ENCODE measurements around the gene MCHR1. TPM values are rescaled to one million over a fixed set of nuclear protein-coding genes. Genes with fewer than 3 reads are reported as not detected.
A peak's percentile ranks its signal among the peaks of the same experiment; 100 is the strongest.
"Not testable (repeated sequence)": the region's sequence is repeated elsewhere in the genome, so short reads cannot be mapped to it uniquely, and the experiment has no call there.

The MCHR1 gene
- total RNA-seq, 1 donor from 2014 or later: 0.84 TPM

- H3K27me3 Mint-ChIP-seq (ENCODE audit: low read depth): peaks cover 48% of the 10 kb centered on the region
- TF ChIP-seq, protein P1, sequence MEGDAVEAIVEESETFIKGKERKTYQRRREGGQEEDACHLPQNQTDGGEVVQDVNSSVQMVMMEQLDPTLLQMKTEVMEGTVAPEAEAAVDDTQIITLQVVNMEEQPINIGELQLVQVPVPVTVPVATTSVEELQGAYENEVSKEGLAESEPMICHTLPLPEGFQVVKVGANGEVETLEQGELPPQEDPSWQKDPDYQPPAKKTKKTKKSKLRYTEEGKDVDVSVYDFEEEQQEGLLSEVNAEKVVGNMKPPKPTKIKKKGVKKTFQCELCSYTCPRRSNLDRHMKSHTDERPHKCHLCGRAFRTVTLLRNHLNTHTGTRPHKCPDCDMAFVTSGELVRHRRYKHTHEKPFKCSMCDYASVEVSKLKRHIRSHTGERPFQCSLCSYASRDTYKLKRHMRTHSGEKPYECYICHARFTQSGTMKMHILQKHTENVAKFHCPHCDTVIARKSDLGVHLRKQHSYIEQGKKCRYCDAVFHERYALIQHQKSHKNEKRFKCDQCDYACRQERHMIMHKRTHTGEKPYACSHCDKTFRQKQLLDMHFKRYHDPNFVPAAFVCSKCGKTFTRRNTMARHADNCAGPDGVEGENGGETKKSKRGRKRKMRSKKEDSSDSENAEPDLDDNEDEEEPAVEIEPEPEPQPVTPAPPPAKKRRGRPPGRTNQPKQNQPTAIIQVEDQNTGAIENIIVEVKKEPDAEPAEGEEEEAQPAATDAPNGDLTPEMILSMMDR (conservative IDR thresholded peaks at IDR 0.05): no peak
- no peaks in the 10 kb centered on the region for H3K36me3 Mint-ChIP-seq (ENCODE audit: low read depth)
- H3K9me3 Mint-ChIP-seq: no peaks in the 10 kb centered on the region
- H3K4me1 Mint-ChIP-seq: peaks cover 37% of the 10 kb centered on the region
- DNase-seq (ENCODE audit: low read depth, low spot score): no peak
- H3K4me3 Mint-ChIP-seq: no peak overlapping the region
- peak overlapping the region; percentile 43 for H3K27ac Mint-ChIP-seq (ENCODE audit: unreplicated experiment)
Observed at GRCh38 chr22:40718250-40719204, 39.2 kb downstream of the MCHR1 start.

GRCh38 chr22:40719599-40719998 lies 40.3 kb downstream of the MCHR1 start:
- Mint-ChIP-seq H3K4me3 (no peak overlapping the region), H3K27ac (ENCODE audit: unreplicated experiment) (no peak overlapping the region), H3K9me3 (no peaks in the 10 kb centered on the region), H3K27me3 (ENCODE audit: low read depth) (peaks cover 46% of the 10 kb centered on the region), H3K36me3 (ENCODE audit: low read depth) (no peaks in the 10 kb centered on the region), H3K4me1 (peaks cover 33% of the 10 kb centered on the region)
- TF ChIP-seq, protein P1 (conservative IDR thresholded peaks at IDR 0.05): no peak
- DNase-seq (ENCODE audit: low read depth, low spot score): no peak

DNA sequence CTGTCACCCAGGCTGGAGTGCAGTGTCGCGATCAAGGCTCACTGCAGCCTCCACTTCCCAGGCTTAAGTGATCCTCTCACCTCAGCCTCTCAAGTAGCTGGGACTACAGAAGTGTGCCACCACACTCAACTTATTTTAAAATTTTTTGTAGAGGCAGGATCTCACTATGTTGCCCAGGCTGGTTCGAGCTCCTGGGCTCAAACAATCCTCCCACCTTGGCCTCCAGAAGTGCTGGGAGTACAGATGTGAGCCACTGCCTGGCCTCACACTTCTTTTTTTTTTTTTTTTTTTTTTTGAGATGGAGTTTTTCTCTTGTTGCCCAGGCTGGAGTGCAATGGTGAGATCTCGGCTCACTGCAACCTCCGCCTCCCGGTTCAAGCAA lies 40.9 kb downstream of the MCHR1 start:
- not testable (repeated sequence) for H3K4me3 Mint-ChIP-seq; H3K27ac Mint-ChIP-seq (ENCODE audit: unreplicated experiment); H3K9me3 Mint-ChIP-seq; DNase-seq (ENCODE audit: low read depth, low spot score); H3K36me3 Mint-ChIP-seq (ENCODE audit: low read depth)
- Mint-ChIP-seq H3K27me3 (ENCODE audit: low read depth) (peaks cover 42% of the 10 kb centered on the region), H3K4me1 (peaks cover 28% of the 10 kb centered on the region)

GRCh38 chr22:40720538-40721256 lies 41.4 kb downstream of the MCHR1 start:
- H3K4me3 Mint-ChIP-seq: peak overlapping the region; percentile 15
- TF ChIP-seq, protein P1 (conservative IDR thresholded peaks at IDR 0.05): no peak
- no peaks in the 10 kb centered on the region for H3K36me3 Mint-ChIP-seq (ENCODE audit: low read depth)
- H3K27ac Mint-ChIP-seq (ENCODE audit: unreplicated experiment): peak overlapping the region; percentile 60
- H3K4me1 Mint-ChIP-seq: peaks cover 27% of the 10 kb centered on the region
- no peak for DNase-seq (ENCODE audit: low read depth, low spot score)
- H3K9me3 Mint-ChIP-seq: no peaks in the 10 kb centered on the region
- H3K27me3 Mint-ChIP-seq (ENCODE audit: low read depth): peaks cover 43% of the 10 kb centered on the region

GRCh38 chr22:40721266-40721665 lies 42.0 kb downstream of the MCHR1 start:
- H3K4me1 Mint-ChIP-seq: peaks cover 27% of the 10 kb centered on the region
- H3K27ac Mint-ChIP-seq (ENCODE audit: unreplicated experiment): peak overlapping the region; percentile 60
- peak overlapping the region; percentile 15 for H3K4me3 Mint-ChIP-seq
- TF ChIP-seq, protein P1 (conservative IDR thresholded peaks at IDR 0.05): no peak
- DNase-seq (ENCODE audit: low read depth, low spot score): peak; percentile 32
- no peaks in the 10 kb centered on the region for H3K36me3 Mint-ChIP-seq (ENCODE audit: low read depth)
- H3K27me3 Mint-ChIP-seq (ENCODE audit: low read depth): peaks cover 40% of the 10 kb centered on the region
- H3K9me3 Mint-ChIP-seq: no peaks in the 10 kb centered on the region
